GM19467 (cell line): ENCODE data around the gene MPHOSPH9.

ENCODE experiments used
- ATAC-seq: cut with Tn5 transposase; IDR thresholded peaks from one replicate; pipeline ENCODE4 v1.9.1; 2021; ENCODE audit warnings: mild to moderate bottlenecking, moderate library complexity; ENCODE audit not compliant: unreplicated experiment

Gene MPHOSPH9, protein sequence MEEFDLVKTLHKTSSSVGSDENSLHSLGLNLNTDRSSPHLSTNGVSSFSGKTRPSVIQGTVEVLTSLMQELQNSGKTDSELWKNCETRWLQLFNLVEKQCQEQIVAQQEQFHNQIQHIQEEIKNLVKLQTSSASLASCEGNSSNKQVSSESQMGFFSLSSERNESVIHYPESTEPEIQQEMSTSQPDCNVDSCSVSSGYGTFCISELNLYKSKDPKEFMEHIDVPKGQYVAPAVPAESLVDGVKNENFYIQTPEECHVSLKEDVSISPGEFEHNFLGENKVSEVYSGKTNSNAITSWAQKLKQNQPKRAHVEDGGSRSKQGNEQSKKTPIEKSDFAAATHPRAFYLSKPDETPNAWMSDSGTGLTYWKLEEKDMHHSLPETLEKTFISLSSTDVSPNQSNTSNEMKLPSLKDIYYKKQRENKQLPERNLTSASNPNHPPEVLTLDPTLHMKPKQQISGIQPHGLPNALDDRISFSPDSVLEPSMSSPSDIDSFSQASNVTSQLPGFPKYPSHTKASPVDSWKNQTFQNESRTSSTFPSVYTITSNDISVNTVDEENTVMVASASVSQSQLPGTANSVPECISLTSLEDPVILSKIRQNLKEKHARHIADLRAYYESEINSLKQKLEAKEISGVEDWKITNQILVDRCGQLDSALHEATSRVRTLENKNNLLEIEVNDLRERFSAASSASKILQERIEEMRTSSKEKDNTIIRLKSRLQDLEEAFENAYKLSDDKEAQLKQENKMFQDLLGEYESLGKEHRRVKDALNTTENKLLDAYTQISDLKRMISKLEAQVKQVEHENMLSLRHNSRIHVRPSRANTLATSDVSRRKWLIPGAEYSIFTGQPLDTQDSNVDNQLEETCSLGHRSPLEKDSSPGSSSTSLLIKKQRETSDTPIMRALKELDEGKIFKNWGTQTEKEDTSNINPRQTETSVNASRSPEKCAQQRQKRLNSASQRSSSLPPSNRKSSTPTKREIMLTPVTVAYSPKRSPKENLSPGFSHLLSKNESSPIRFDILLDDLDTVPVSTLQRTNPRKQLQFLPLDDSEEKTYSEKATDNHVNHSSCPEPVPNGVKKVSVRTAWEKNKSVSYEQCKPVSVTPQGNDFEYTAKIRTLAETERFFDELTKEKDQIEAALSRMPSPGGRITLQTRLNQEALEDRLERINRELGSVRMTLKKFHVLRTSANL

DNA sequence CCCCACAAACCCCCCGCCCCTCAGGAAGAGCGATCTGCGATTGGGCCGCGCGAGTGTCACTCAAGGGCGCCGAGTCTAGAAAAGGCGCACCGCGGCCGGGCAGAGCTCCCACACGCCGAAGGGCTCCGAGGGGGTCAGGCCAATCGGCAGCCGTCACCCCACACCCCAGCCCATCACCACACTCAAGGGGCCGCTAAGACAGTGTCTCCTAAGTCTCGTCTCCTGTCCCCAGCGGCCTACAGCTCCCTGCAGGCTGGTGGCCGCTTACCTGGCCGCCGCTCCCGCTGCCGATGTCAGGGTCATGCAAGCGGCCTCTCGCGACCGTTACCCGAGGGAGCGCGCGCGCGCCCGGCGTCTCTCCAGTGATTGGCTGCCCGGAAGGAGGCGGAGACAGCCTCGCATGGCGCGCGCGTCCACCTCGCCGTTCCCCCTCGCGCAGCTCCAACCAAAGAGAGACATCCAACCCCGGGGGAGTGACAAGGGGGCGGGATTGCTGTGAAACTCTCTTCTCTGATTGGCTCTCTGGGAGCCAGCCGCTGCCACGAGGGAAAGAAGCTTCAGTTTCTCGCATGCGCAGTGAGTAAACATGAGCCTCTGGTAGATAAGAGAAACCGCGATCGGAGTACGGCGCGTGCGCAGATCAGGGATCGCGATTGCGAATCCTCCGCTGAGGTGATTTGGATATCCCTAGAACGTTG is at the start of gene MPHOSPH9, which contains the start of gene MTRFR:
MPHOSPH9 (minus strand) TSS at position 335 of the 698 bp plus-strand sequence. CDS start 2,777 bp downstream, outside the sequence.
MTRFR (plus strand) TSS at position 630 of the 698 bp plus-strand sequence. CDS start 20,239 bp downstream, outside the sequence.
- peak; percentile 76 for ATAC-seq

DNA sequence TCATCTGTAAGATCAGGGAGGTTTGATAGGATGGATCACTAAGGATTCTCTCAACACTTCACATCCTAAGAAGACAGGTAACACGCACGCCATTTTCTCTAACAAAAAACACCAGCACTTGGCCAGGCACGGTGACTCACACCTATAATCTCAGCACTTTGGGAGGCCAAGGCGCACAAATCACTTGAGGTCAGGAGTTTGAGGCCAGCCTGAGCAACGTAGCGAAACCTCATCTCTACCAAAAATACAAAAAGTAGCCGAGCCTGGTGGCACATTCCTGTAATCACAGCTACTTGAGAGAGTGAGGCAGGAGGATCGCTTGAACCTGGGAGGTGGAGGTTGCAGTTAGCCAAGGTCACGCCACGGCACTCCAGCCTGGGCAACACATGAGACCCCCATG is 49.2 kb upstream of the MPHOSPH9 start:
- no peak for ATAC-seq

DNA sequence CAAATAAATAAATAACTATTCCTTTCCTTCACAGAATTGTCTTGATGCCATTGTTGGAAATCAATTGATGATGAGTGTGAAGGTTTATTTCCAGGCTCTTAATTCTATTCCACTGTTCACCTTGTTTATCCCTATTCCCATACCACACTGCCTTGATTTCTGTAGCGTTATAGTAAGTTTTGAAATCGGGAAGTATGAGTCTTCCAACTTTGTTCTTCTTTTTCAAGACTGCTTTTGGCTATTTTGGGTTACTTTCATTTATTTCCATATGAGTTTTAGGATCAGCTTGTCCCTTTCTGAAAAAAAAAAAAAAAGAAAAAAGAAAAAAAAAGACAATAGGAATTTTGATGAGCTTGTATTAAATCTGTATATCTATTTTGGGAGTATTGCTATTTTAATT is 48.0 kb upstream of the MPHOSPH9 start:
- ATAC-seq = no peak

DNA sequence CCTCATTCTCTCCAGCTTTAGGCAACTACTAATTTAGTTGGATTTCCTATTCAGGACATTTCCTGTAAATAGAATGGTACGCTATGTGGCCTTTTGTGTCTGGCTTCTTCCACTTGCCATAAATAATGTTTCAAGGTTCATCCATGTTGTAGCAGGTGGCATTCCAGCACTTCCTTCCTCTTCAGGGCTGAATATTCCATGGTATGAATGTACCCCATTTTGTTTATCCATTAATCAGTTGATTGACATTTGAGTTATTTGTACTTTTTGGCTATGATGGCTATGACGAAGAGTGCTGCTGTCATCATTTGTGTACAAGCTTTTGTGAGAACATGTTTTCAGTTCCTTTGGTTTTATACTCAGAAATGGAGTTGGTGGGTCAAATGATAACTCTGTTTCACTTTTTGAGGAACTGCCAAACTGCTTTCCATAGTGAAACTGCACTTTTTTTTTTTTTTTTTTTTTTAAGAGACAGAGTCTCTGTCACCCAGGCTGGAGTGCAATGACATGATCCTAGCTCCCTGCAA is 45.2 kb upstream of the MPHOSPH9 start:
- no peak for ATAC-seq

DNA sequence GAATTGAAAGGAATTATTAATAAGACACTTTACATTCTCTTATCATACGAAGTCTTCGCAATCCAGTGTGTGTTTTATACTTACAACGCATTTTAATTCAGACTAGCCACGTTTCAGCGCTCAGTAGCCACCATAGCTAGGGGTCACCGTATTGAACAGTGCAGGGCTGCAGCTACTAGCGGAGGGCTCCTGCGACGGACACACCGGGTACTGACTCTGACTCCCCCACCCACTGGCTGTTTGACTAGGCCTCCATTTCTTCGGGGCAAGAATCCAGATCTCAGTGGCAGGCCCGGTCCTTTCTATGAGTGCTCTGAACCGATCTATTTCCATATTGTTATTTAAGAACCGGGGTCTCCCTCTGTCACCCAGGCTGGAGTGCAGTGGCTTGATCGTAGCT is 40.2 kb upstream of the MPHOSPH9 start:
- no peak for ATAC-seq

DNA sequence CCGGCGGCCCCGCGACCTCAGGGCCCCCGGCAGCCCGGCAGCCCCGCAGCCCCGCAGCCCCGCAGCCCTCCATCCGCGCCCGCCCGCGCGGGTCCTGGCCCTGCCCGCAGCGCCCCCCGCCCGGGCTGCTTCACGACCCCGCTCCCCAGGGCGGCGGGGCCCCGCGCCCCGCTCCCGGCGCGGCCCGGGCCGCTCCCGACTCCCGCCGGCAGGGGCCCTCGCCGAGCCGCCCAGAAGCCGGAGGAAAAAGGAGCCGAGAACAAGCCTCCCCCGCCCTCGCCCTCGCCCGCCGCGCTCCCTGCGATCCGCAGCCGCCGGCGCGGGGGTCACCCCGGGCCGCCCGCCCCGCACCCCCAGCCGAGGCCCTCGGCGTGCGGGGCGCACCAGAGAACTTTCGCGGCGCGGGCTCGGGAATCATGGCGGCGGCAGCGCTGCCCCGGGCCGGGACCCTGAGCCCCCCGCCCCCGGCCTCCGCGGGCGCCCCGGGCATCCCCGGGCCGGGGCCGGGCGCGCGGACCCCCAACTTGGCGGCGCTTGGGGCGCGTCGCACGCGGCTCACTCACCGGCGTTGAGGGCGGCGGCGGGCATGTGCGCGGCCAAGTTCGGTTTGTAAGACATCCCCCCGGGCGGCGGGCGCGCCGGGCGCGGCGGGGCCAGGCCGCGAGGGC is 38.2 kb upstream of the MPHOSPH9 start:
- peak; percentile 56 for ATAC-seq

DNA sequence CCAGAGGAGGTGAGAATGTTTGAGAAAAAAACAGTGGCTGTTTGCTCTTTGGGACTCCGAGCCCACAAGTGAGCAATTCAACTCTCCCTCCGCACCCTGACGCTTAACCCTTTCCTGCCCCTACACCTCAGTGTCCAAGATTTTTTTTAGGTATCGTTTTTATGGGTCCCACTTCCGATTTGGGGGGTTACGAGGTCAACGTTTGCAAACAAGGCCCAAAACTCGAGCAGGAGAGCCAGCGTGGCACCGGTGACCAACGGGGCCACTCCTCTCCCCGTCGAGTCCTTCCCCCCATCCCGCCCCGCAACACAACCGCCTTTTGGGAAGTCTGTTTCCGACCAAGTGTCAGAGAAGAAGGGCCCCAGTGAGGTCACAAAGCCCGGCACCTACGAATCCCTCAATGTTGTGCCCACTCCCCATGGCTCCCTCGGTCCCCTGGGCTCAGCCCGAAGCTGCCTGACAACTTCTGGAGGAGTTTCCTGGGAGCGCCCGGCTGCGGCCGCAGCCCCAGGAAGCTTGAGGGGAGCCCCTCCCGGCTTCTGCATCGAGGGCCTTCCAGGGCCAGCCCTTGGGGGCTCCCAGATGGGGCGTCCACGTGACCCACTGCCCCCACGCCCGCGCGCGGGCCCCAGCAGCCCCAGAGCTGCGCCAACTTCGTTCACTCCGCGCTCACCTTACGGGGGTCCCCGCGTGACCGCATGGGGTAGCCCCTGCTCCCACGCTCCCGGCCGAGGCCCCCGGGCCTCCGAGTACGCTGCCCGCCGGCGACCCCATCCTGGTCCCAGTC is 37.5 kb upstream of the MPHOSPH9 start:
- ATAC-seq = no peak

DNA sequence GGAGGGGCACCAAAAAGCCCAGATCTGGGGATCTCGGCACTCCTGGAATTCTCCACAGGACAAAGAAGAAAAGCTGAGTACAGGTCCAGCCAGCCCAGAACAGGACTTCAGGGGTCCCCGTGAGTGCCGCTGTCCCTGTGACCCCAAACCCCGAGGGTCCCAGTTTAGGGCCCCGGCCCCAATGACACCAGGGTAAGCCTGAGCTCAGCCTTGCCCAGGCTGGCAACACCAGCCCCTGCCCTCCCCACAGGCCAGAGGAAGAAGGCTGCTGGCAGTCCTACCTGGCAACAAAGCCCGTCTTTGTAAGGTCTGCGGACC is 36.9 kb upstream of the MPHOSPH9 start:
- ATAC-seq = no peak

DNA sequence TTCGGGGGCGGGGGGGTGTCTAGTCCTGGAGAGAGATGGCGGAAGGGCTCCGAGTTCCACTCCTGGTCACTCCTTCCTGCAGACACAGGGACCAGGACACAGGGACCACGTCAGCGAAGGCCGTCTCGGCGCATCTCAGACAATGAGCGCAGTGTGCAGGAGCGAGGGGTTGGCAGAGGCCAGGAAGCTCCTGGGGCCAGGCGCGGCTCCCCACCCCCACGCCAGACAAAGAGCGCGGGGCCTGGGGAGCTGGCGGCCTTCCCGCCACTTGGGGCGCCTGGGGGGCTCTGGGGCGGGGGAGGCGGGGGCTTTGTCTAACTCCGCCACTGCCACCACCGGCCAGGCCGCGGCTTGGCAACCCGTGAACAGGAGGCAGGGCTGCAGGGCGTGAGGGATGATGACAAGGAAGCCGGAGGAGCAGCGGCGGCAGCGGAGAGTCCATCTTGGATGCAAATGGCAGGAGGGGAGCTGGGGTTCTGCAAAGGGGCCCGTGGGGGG is 36.5 kb upstream of the MPHOSPH9 start:
- no peak for ATAC-seq

DNA sequence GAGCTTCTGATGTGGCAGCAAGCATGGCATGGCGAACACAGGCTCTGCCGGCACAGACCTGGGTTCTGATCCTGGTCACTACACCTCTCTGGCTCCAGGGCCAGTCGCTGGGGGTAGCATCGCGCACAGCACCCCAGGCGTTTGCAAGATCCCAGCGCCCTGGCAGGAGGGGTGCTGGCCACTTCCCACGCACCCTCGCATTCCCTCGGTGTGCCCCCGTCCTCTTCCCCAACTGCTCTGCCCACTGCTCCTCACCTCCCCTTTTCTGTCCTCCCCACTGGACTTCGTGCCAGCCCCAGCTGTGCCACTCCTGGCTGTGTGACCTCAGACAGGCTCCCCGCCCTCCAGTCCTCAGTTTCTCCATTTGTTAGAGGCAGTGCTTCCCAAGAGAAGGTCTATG is 35.9 kb upstream of the MPHOSPH9 start:
- ATAC-seq = no peak

DNA sequence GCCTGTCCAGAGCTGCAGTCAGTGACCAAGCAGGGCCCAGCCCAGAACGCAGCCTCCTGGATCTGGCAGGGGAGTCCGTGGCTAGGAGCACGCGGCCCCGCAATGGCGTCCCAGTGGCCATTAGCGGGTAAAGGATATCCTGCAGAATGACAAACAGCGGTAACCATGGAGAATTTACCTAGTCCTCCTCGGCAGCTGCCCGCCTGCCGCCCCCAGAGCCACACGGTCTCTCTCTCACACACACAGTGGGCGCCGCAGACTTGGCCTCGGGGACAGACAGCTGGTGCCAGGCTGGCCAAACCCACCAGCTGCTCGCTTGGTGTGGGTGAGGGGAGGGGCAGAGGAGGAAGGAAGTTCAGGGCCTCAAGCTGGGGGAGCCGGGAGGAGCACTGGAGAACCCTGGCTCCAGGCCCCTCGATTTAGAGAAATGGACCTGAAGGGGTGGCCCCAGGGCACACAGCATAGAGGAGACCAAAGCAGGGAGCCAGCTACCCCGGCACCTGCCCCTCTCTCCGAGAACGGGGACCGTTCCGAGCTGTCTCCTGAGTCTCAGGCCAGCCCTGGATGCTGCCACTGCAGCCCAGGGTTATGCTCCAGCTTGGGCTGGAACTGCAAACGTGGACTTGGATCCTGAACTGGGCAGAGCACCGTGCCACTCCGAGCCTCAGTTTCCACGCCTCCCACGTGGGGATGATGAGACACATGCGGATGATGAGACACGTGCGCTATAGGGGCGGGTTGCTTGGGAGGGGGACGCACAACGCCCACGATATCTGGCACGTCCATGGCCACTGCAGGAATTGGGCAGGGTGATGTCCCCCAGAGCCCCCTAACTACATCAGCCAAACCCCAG is 35.3 kb upstream of the MPHOSPH9 start:
- ATAC-seq = no peak

DNA sequence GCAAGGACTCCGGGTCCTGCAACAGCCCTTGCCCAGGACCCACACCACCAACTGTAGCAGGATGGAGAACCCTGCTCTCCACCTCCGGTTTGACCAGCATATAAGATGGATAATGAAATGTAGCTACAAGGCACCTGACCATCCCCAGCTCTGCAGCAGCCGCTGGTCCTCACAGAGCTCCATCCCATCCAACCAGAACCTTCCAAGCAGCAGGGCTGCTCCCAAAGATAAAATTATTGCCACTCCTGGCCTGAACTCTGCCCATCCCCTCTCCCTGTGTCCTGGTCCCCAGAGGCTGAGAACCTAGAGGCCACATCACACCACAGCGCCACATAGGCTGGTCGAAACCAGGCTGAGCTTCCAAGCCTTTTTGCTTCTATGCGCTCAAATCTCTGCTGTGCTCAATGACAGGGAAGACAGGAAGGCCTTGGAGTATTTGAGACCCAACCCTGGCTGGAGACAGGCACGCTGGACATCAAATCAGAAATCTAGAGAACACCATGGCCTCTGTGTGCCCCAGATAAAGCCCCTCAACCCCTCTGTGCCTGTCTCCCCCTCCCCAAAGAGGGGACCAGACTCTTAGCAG is 34.5 kb upstream of the MPHOSPH9 start:
- no peak for ATAC-seq

DNA sequence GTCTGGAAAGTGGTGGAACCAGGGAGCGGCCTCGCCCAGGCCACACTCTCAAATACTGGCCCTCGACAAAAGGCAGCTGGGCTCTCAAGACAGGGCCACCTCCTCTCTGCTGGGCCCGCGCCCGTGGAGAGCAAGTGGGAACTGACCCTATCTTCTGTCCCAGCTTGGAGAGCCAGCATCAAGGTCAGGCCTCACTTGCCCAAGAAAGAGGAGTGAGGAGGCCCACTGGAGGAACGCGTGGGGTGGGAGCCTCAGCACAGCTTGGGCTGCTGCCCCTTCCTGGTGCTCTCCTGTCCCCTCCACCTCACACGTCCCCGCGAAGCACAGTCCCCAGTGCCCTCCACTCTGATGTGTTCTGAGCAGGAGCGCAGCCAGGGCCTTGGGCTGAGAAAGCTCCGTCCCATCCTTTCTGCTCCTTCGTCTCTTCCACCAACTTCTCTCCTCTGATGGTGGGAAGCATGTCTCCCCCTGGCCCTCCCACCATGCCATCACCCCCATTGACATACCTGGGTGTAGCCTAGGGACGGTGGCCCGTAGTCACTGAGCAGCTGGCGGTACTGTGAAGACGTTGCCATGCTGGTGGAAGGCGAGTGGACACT is 33.8 kb upstream of the MPHOSPH9 start:
- ATAC-seq = no peak

DNA sequence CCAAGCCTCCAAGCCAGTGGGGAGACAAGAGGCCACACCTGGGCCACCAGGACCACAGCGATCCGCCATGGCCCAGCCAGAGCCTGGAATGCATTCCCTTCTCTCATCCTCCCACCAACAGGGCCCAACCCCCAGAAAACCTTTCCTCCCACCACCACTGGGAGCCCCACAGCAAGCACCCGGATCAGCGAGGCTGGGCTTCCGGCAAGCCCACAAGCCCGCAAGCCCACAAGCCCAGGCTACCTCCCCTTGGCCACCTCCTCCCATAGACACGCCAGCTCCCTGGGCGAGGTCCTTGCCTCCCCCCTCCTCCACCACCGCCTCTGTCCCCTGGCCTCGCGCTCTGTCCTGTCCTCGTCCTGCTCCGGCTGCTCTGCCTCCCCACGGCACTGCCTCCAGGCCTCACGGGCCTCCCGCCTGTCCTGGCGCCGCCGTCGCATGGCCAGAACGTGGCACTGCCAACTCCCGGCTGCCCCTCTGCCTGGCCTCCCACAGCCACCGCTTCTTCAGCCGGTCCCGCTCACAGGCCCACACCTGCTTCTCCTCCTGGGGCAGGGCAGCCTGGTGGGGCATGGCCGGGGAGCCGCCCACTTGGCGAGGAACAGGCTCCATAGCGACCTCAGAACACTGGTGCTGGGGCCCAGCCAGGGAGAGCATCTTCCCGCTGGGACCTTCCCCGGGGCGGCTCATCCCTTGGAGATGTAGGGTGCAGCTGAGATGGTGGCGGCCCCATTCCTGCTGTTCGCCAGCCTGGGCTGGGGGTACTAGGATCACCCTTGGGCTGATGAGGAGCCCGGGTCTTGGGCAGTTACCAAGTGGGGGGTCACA is 33.1 kb upstream of the MPHOSPH9 start:
- ATAC-seq = no peak

DNA sequence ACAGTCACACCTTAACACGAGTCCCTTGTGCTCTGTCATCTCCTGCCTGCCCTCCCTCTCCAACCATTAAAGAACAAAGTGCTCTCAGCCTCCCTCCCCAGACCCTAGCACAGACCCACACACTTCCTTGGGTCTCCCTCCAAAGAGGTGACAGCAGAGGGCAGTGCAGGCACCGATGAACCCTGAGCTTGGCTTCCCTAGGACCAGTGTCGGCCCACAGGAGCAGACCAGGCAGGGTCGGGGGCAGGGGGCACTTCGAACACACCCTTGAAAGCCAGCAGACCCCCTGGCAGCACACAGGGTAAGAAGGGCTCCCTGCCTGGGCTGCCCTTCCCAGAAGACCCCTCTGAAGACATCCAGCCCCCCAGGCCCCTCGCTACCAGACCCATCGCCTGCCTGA is 31.7 kb upstream of the MPHOSPH9 start:
- ATAC-seq = no peak

DNA sequence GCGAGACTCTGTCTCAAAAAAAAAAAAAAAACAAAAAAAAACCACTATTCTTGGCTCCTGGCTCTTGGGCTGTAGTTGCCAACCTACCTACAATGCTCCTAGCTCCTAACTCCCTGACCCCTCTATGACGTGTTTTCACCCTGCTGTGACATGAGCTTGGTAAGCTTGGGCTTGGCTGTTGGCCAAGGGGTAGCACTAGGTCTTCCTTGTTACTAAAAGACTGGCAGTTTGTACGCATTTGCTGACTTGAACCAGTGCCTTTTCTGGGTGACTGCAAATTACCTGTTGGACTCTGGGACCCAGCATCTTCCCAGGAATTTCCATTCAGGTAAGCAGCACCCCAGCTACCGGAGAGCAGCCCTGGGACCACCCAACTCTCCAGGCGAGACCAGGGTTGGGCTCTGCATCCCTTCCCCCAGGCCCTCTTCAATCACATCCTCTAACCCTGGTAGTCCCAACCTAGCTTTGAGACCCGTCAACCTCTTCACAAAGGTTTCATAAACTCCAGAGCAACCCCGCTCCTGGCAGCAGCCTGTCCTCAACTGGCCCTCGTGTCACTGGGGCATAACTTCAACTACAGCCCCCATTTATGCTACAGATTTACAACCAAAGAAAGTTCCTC is 30.4 kb upstream of the MPHOSPH9 start:
- no peak for ATAC-seq
